PC-9 (cell line): ENCODE data around the gene RC3H1. TPM values are rescaled to one million over a fixed set of nuclear protein-coding genes. Genes with fewer than 3 reads are reported as not detected.
A peak's percentile ranks its signal among the peaks of the same experiment; 100 is the strongest.

Experiments
- BruUV-seq: library from RNA; stranded (reverse); fragments of 400-500 nt; replicated peaks from 2 replicates; lab custom pipeline; 2021; lab: Mats Ljungman, UMichigan
- CTCF ChIA-PET: fragments of 300-600 bp; sonication (Branson Sonifier 250); formaldehyde crosslinking; loops from one replicate; lab custom pipeline; 2022; ENCODE audit warnings: antibody characterized with exemption; lab: Charles Lee
- POLR2A ChIA-PET: fragments of 300-600 bp; sonication (Branson Sonifier 250); formaldehyde crosslinking; loops from one replicate; lab custom pipeline; 2022; ENCODE audit warnings: antibody characterized with exemption; ENCODE audit not compliant: unreplicated experiment; lab: Charles Lee
- DNase-seq, 2 experiments: peaks; one replicate each; pipeline versions ENCODE4 v3.0.0 to v3.0.0-alpha.2; 2015 to 2022; ENCODE audit warnings: mixed read lengths in 1 of 2
- H2AFZ ChIP-seq: fragments of 200-600 bp; sonication (generic); 2 replicates; pipeline ENCODE4 v1.8.1; 2017; ENCODE audit warnings: antibody characterized with exemption
- H3F3A ChIP-seq: fragments of 200-600 bp; sonication (generic); 2 replicates; pipeline ENCODE4 v1.8.1; 2017; ENCODE audit warnings: antibody characterized with exemption, mild to moderate bottlenecking, low read depth; ENCODE audit not compliant: insufficient read depth
- H3K27ac ChIP-seq: fragments of 200-600 bp; sonication (generic); 2 replicates; pipeline ENCODE4 v1.6.1; 2016; ENCODE audit warnings: mixed run types
- H3K27me3 ChIP-seq: fragments of 200-600 bp; sonication (generic); 2 replicates; pipeline ENCODE4 v1.6.1; 2016; ENCODE audit warnings: low read depth, mixed run types; ENCODE audit not compliant: insufficient read depth
- H3K36me3 ChIP-seq: fragments of 200-600 bp; sonication (generic); 2 replicates; pipeline ENCODE4 v1.6.1; 2016; ENCODE audit warnings: low read depth, mixed run types
- H3K4me1 ChIP-seq: fragments of 200-600 bp; sonication (generic); replicated peaks from 2 replicates; pipeline ENCODE4 v1.6.1; 2016; ENCODE audit warnings: mixed run types; ENCODE audit not compliant: insufficient read depth
- H3K4me2 ChIP-seq: fragments of 200-600 bp; sonication (generic); 2 replicates; pipeline ENCODE4 v1.6.1; 2017; ENCODE audit warnings: mixed run types
- H3K4me3 ChIP-seq: fragments of 200-600 bp; sonication (generic); 2 replicates; pipeline ENCODE4 v1.6.1; 2016; ENCODE audit warnings: mixed run types
- H3K79me2 ChIP-seq: fragments of 200-600 bp; sonication (generic); 2 replicates; pipeline ENCODE4 v1.6.1; 2017; ENCODE audit warnings: low read depth, mixed run types
- H3K9me2 ChIP-seq: fragments of 200-600 bp; sonication (generic); 2 replicates; pipeline ENCODE4 v1.8.1; 2017; ENCODE audit warnings: mild to moderate bottlenecking; ENCODE audit not compliant: insufficient read depth
- H3K9me3 ChIP-seq: fragments of 200-600 bp; sonication (generic); 2 replicates; pipeline ENCODE4 v1.8.1; 2016; ENCODE audit warnings: low read depth; ENCODE audit not compliant: insufficient read depth
- H4K20me1 ChIP-seq: fragments of 200-600 bp; sonication (generic); 2 replicates; pipeline ENCODE4 v1.8.1; 2017; ENCODE audit not compliant: insufficient read depth
- CTCF ChIP-seq: fragments of 200-600 bp; sonication (generic); conservative IDR thresholded peaks from 2 replicates; pipeline ENCODE4 v1.6.1; 2017; ENCODE audit warnings: mixed run types, antibody characterized with exemption, mild to moderate bottlenecking, moderate library complexity
- EZH2 ChIP-seq: fragments of 200-600 bp; sonication (generic); IDR thresholded peaks from 2 replicates; pipeline ENCODE4 v1.8.0; 2017; ENCODE audit warnings: antibody characterized with exemption, low read depth
- intact Hi-C: fragments of 100-400 bp; cut with micrococcal nuclease; formaldehyde crosslinking; loops from one replicate; pipeline ENCODE4 v1.10.0; 2022; ENCODE audit not compliant: unreplicated experiment
- total RNA-seq: library from RNA; stranded (reverse); gene quantifications from 2 replicates; pipeline ENCODE4 v1.2.3, GENCODE V29; 2021

RC3H1 gene
- total RNA-seq, 1 experiment from 2014 or later, result 29.5 TPM

- Histone ChIP-seq H3K27ac (no peak overlapping the region), H3K4me2 (no peak overlapping the region), H3F3A (no peaks in the 10 kb centered on the region), H2AFZ (no peak overlapping the region), H4K20me1 (no peaks in the 10 kb centered on the region; the same call in 1 of the 2 replicates), H3K4me1 (peaks cover 10% of the 10 kb centered on the region; the same call in 1 of the 2 replicates), H3K9me3 (no peaks in the 10 kb centered on the region), H3K79me2 (no peaks in the 10 kb centered on the region), H3K4me3 (no peak overlapping the region), H3K36me3 (no peaks in the 10 kb centered on the region), H3K9me2 (no peaks in the 10 kb centered on the region), H3K27me3 (no peaks in the 10 kb centered on the region)
- TF ChIP-seq CTCF (no peak), EZH2 (no peak)
- ChIA-PET CTCF (interaction anchor here (0.6 kb wide), 1 partner anchor 27 kb away, joined by 7 read pairs; no protein-coding TSS in a partner anchor), POLR2A (interaction anchor here (0.6 to 1.2 kb wide), 3 partner anchors 9 to 40 kb away, joined by 10 to 36 read pairs (median 14); partner anchors contain the start of gene RC3H1)
- BruUV-seq, result no TSS peak
- DNase-seq, result no peak
- intact Hi-C loops, result no loop called here
These were observed 8.9 kb upstream of the RC3H1 start for GRCh38 chr1:174031099-174031498.

GRCh38 chr1:174028495-174028894 lies 6.3 kb upstream of the RC3H1 start:
- Histone ChIP-seq H3K79me2 (no peaks in the 10 kb centered on the region), H3K9me2 (no peaks in the 10 kb centered on the region), H3K4me1 (peaks cover 15% of the 10 kb centered on the region), H3K27ac (no peak overlapping the region), H3K4me3 (no peak overlapping the region), H3F3A (peaks cover 8% of the 10 kb centered on the region; the same call in 1 of the 2 replicates), H3K9me3 (no peaks in the 10 kb centered on the region), H4K20me1 (no peaks in the 10 kb centered on the region), H2AFZ (no peak overlapping the region), H3K27me3 (no peaks in the 10 kb centered on the region), H3K4me2 (no peak overlapping the region), H3K36me3 (no peaks in the 10 kb centered on the region)
- no peak for DNase-seq
- CTCF ChIA-PET, result no interaction called here
- POLR2A ChIA-PET, result no interaction called here
- intact Hi-C loops, result no loop called here
- BruUV-seq, result no TSS peak
- TF ChIP-seq CTCF, result no peak
- no peak for TF ChIP-seq EZH2

- peaks cover 14% of the 10 kb centered on the region; the same call in 1 of the 2 replicates for H3F3A ChIP-seq
- BruUV-seq, result no TSS peak
- no peak for TF ChIP-seq CTCF
- TF ChIP-seq EZH2, result no peak
- peak; percentile 63 to 89 for DNase-seq
- H3K9me3 ChIP-seq, result no peaks in the 10 kb centered on the region
- POLR2A ChIA-PET, result interaction anchor here (1.0 kb wide), 1 partner anchor 155 kb away, joined by 4 read pairs; the partner anchor contains the start of gene ZBTB37
- intact Hi-C loops, result loop anchor here (1.0 to 5.0 kb wide), 2 partner anchors 17 to 134 kb away; partner anchors contain the start of gene RABGAP1L
- H2AFZ ChIP-seq, result peak overlapping the region; percentile 92
- peak overlapping the region; percentile 76; the same call in 1 of the 2 replicates for H3K4me3 ChIP-seq
- peak overlapping the region; percentile 93 for H3K27ac ChIP-seq
- H3K36me3 ChIP-seq, result peaks cover 4% of the 10 kb centered on the region; the same call in 1 of the 2 replicates
- peaks cover 35% of the 10 kb centered on the region for H3K79me2 ChIP-seq
- peaks cover 20% of the 10 kb centered on the region for H4K20me1 ChIP-seq
- CTCF ChIA-PET, result interaction anchor here (0.6 kb wide), 1 partner anchor 155 kb away, joined by 7 read pairs; the partner anchor contains the start of gene ZBTB37
- no peaks in the 10 kb centered on the region for H3K27me3 ChIP-seq
- peak overlapping the region; percentile 100 for H3K4me2 ChIP-seq
- peaks cover 36% of the 10 kb centered on the region for H3K4me1 ChIP-seq
- no peaks in the 10 kb centered on the region for H3K9me2 ChIP-seq
These were observed 1.3 kb upstream of the RC3H1 start for GRCh38 chr1:174023440-174023839.
